ENCODE data around the gene LRMDA. TPM values are rescaled to one million over a fixed set of nuclear protein-coding genes. Genes with fewer than 3 reads are reported as not detected.

Gene LRMDA
- total and polyA plus RNA-seq, 2 of the 4 experiments (the other 2 are of a cell fraction) = 0.07 TPM; not detected in 1

DNA sequence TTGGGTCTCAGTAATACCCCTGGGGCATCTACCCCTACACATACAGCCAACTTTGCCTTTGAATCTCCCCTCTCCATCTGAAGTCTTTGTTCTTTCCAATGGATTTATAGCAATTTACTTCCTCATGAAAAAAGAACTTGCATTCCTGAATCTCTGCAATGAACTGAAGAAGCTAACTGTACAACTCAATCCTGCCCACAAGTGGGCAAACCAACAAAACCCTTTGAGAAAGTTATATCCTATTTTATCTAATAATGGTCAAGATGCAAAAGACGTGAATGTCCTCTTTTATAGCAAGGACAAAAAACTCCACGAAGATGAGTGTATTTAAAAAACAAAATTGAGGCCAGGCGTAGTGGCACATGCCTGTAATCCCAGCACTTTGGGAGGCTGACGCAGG, 991.3 kb downstream of the LRMDA start:
- H4K5ac ChIP-seq (ENCODE audit: low read depth, low read length) = no peak overlapping the region; the same call in 1 of the 2 replicates
- no peak overlapping the region for H3K27ac ChIP-seq (ENCODE audit: insufficient read depth, low read length)
- in situ Hi-C loops (cut with MboI; ENCODE audit: low sequenced_read_pairs) (no loop called here), intact Hi-C loops (cut with micrococcal nuclease) (no loop called here), dilution Hi-C loops (cut with HindIII; ENCODE audit: low sequenced_read_pairs, unreplicated experiment) (no loop called here)
- H3K4me3 ChIP-seq (ENCODE audit: insufficient read depth, low read depth, low read length) = no peak overlapping the region
- H3K14ac ChIP-seq (replicated peaks; ENCODE audit: low read depth, low read length) = no peak overlapping the region
- no peak overlapping the region for H3K9ac ChIP-seq (ENCODE audit: low read depth, low read length)
- H2BK120ac ChIP-seq (ENCODE audit: low read depth, low read length) = 0 out of 2 replicates have a peak overlapping the region, but pooled peaks have one; percentile 23
- no peak overlapping the region for H2AK5ac ChIP-seq (ENCODE audit: low read depth, low read length)
- ATAC-seq (ENCODE audit: low read depth) = peak; percentile 53; the same call in 1 of the 2 replicates
- H3K79me1 ChIP-seq (ENCODE audit: low read depth in 1 of 2, low read length in 2 of 2) = no peaks in the 10 kb centered on the region
- H4K20me1 ChIP-seq (ENCODE audit: insufficient read depth, low read length) = no peaks in the 10 kb centered on the region
- H3K9me3 ChIP-seq (ENCODE audit: control insufficient read depth, insufficient read depth, low read length) = no peaks in the 10 kb centered on the region
- no peaks in the 10 kb centered on the region for H3K4me1 ChIP-seq (ENCODE audit: control insufficient read depth, insufficient read depth, low read length)
- no peaks in the 10 kb centered on the region for H3K36me3 ChIP-seq (ENCODE audit: control insufficient read depth, insufficient read depth, low read length)
- no peak overlapping the region for H3K4me2 ChIP-seq (ENCODE audit: low read depth, low read length)
- no peak overlapping the region for H2BK5ac ChIP-seq (ENCODE audit: low read depth, low read length, poor library complexity, severe bottlenecking)
- CTCF ChIA-PET = interaction anchor here (1.1 kb wide), 2 partner anchors 40 to 99 kb away, joined by 3 read pairs; no protein-coding TSS in a partner anchor
- no peak overlapping the region for H2AFZ ChIP-seq (replicated peaks; ENCODE audit: low read length, poor library complexity)
- no peak for TF ChIP-seq MAZ (IDR thresholded peaks at IDR 0.05; ENCODE audit: borderline replicate concordance, low read depth, low read length)
- no peak for TF ChIP-seq NFE2L2 (IDR thresholded peaks at IDR 0.05; ENCODE audit: low read depth, low read length)
- TF ChIP-seq, protein P1, sequence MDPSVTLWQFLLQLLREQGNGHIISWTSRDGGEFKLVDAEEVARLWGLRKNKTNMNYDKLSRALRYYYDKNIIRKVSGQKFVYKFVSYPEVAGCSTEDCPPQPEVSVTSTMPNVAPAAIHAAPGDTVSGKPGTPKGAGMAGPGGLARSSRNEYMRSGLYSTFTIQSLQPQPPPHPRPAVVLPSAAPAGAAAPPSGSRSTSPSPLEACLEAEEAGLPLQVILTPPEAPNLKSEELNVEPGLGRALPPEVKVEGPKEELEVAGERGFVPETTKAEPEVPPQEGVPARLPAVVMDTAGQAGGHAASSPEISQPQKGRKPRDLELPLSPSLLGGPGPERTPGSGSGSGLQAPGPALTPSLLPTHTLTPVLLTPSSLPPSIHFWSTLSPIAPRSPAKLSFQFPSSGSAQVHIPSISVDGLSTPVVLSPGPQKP (IDR thresholded peaks at IDR 0.05; ENCODE audit: borderline replicate concordance, low read depth, low read length) = no peak
- no peak for TF ChIP-seq SMC3 (IDR thresholded peaks at IDR 0.05; ENCODE audit: low read depth, low read length)
- TF ChIP-seq, protein P2, sequence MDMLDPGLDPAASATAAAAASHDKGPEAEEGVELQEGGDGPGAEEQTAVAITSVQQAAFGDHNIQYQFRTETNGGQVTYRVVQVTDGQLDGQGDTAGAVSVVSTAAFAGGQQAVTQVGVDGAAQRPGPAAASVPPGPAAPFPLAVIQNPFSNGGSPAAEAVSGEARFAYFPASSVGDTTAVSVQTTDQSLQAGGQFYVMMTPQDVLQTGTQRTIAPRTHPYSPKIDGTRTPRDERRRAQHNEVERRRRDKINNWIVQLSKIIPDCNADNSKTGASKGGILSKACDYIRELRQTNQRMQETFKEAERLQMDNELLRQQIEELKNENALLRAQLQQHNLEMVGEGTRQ (IDR thresholded peaks at IDR 0.05; ENCODE audit: low read depth, low read length) = no peak
- TF ChIP-seq MXI1 (IDR thresholded peaks at IDR 0.05; ENCODE audit: borderline replicate concordance, low read depth, low read length) = no peak
- TF ChIP-seq, protein P3, sequence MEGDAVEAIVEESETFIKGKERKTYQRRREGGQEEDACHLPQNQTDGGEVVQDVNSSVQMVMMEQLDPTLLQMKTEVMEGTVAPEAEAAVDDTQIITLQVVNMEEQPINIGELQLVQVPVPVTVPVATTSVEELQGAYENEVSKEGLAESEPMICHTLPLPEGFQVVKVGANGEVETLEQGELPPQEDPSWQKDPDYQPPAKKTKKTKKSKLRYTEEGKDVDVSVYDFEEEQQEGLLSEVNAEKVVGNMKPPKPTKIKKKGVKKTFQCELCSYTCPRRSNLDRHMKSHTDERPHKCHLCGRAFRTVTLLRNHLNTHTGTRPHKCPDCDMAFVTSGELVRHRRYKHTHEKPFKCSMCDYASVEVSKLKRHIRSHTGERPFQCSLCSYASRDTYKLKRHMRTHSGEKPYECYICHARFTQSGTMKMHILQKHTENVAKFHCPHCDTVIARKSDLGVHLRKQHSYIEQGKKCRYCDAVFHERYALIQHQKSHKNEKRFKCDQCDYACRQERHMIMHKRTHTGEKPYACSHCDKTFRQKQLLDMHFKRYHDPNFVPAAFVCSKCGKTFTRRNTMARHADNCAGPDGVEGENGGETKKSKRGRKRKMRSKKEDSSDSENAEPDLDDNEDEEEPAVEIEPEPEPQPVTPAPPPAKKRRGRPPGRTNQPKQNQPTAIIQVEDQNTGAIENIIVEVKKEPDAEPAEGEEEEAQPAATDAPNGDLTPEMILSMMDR (conservative IDR thresholded peaks at IDR 0.05; ENCODE audit: low read depth, low read length) = peak; percentile 45
- TF ChIP-seq CHD1 (IDR thresholded peaks at IDR 0.05; ENCODE audit: low read depth, low read length) = no peak
- TF ChIP-seq FOS (IDR thresholded peaks at IDR 0.05; ENCODE audit: low read depth, low read length) = no peak
- no peak for TF ChIP-seq RCOR1 (IDR thresholded peaks at IDR 0.05; ENCODE audit: insufficient replicate concordance, low read length)
- TF ChIP-seq POLR2A (IDR thresholded peaks at IDR 0.05; ENCODE audit: low read depth, low read length) = no peak
- no peak for TF ChIP-seq RFX5 (IDR thresholded peaks at IDR 0.05; ENCODE audit: low read depth, low read length)
- no peak for TF ChIP-seq MAFK (IDR thresholded peaks at IDR 0.05; ENCODE audit: low read depth, low read length)
- TF ChIP-seq RAD21 (IDR thresholded peaks at IDR 0.05; ENCODE audit: low read length) = peak; percentile 37; the same call in 1 of the 2 replicates
- no peak for TF ChIP-seq CEBPB (IDR thresholded peaks at IDR 0.05; ENCODE audit: low read depth, low read length)
- 90% methylated on average over 4 of the region's 4 CpGs; no CpG with 5 or more reads in 1 of the 2 experiments for WGBS, 2 experiments (ENCODE audit: extremely low coverage in 2 of 2, insufficient read length in 1 of 2)
- POLR2A ChIA-PET (ENCODE audit: unreplicated experiment) = no interaction called here
- H3K56ac ChIP-seq (ENCODE audit: extremely low read depth, insufficient read depth, low read length) = no peak overlapping the region
- no peak overlapping the region for H3K4ac ChIP-seq (ENCODE audit: low read depth, low read length)
- no peak overlapping the region for H2BK20ac ChIP-seq (ENCODE audit: low read depth, low read length)
- H4K91ac ChIP-seq (ENCODE audit: insufficient read depth, low read depth, low read length) = no peak overlapping the region
- H3K27me3 ChIP-seq (ENCODE audit: control insufficient read depth, insufficient read depth, low read length) = no peaks in the 10 kb centered on the region
- H4K8ac ChIP-seq (ENCODE audit: low read depth in 2 of 2, low read length in 2 of 2) = no peak overlapping the region
- H2AK9ac ChIP-seq (replicated peaks; ENCODE audit: low read depth, low read length, poor library complexity) = no peak overlapping the region
- H3K18ac ChIP-seq (ENCODE audit: low read depth, low read length) = peak overlapping the region; percentile 89; the same call in 1 of the 2 replicates
- DNase-seq = peak; percentile 30
- no peak overlapping the region for H2BK15ac ChIP-seq (ENCODE audit: low read depth, low read length)
- H3K9me1 ChIP-seq (ENCODE audit: insufficient read depth, low read length) = no peaks in the 10 kb centered on the region
- BruUV-seq (replicated peaks) = no TSS peak
- H3K23ac ChIP-seq (ENCODE audit: low read depth, low read length) = no peak overlapping the region

Data from IMR-90 (cell line).